Esophagus mucosa (tissue), 1 donor: Measurements from ENCODE around the gene SLC24A3. TPM values are rescaled to one million over a fixed set of nuclear protein-coding genes. Genes with fewer than 3 reads are reported as not detected.

Source experiments
- ATAC-seq: fragments of 200-7000 bp; cut with Tn5 transposase; one replicate; pipeline ENCODE4 v1.9.1; 2020
- total RNA-seq: library from RNA; stranded (reverse); gene quantifications from one replicate; pipeline ENCODE4 v1.2.4, GENCODE V29; 2023
- donor health status: DM: yes; HTN: yes; CAD: no.

The SLC24A3 gene
- total RNA-seq, 1 donor from 2014 or later: 13.0 TPM

DNA sequence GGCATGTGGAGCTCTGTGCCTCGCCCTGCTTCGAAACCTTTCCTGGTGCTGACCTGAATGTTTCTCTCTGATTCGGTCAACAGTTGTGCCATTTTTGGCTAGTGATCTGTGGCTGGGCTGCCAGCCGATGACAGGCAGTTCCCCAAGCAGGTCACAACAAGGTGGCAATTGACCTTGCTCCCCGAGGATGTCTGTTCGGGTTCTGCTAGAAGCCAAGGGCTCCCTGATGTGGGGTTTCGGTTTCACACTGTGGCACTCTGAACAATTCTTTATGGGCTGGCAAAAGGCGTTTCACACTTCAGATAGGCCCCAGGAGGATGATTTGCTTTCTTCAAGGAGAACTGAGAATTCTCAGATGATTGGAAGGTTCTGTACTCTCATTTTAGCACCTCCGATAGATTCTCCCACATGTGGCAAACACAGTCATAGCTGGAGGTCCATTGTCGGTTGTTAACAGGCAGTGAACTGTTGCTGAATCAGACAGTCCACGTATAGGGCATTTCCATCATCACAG lies 135.6 kb downstream of the SLC24A3 start:
- ATAC-seq: peak; percentile 11

GRCh38 chr20:19348582-19348981 lies 136.1 kb downstream of the SLC24A3 start:
- no peak for ATAC-seq

- no peak for ATAC-seq
These were observed 137.4 kb downstream of the SLC24A3 start for GRCh38 chr20:19349879-19350278.

GRCh38 chr20:19351542-19351941 lies 139.1 kb downstream of the SLC24A3 start:
- no peak for ATAC-seq

GRCh38 chr20:19354950-19355349 lies 142.5 kb downstream of the SLC24A3 start:
- ATAC-seq: peak; percentile 55

- no peak for ATAC-seq
These were observed 149.3 kb downstream of the SLC24A3 start for GRCh38 chr20:19361790-19362189.

DNA sequence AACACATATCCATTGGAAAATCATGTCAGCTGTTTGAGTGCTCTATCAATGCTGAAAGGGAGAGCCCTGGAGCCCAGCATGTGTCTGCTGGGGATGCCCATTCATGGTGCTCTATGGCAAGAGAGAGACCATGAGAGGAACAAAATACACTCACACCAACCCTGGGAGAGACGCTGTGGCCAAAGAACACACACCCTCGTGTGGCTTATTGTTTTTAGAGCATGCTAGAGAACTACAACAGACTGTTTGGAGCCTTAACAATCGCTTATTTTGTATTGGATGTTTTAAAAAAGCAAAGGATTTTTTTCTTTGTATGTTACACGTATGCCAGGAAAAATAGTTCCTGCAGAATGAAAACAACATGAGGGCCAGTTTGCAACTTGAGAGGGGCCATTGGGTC lies 151.0 kb downstream of the SLC24A3 start:
- ATAC-seq: no peak

GRCh38 chr20:19367591-19367990 lies 155.1 kb downstream of the SLC24A3 start:
- ATAC-seq: no peak

- ATAC-seq: no peak
These were observed 155.9 kb downstream of the SLC24A3 start for GRCh38 chr20:19368351-19368750.

DNA sequence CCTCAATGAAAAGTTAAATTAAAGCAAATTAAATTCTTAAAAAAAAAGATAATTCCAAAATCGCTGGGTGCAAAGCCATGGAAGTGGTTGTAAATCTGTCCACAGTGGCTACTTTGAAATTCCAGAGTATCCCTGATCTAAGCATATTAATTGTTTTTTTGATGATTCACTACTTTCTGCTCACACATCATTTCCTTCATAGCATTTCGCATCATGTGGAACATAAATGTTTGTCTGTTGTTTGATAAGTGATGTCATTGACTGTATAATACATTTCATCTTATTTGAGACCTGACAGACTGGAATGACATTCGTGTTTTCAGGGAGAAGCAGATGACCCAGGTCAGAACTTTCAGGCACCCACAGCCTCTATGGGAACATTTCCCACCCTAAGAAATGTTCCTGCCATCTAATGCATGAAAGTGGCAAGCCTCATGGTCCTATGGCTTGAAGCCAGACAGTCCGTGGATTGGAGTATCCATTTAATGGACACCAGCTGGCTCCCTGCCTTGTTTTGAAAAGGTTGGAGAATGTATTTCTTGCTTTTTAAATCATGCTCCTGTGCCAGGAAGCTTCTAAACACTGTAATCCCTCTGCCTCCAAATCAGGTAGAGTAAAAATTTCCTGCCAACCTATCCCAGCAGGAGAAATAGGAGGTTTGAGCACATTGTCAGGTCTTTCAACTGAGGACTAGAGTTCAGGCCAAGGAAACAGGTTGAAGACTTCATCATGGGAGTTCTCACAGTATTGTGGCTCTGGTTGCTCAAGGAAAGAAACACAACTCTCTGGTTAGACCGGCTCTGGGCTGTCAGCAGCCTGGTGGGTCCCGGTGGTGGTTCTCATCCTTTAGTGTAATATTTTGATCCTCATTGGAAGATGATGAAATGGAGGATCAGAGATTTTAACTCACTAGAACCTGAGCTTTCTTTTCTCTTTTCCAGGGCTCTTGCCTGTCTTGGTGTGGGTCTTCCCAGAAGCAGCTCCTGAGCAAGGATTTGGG lies 157.9 kb downstream of the SLC24A3 start:
- ATAC-seq: peak; percentile 75

- no peak for ATAC-seq
These were observed 158.7 kb downstream of the SLC24A3 start for GRCh38 chr20:19371112-19371511.

DNA sequence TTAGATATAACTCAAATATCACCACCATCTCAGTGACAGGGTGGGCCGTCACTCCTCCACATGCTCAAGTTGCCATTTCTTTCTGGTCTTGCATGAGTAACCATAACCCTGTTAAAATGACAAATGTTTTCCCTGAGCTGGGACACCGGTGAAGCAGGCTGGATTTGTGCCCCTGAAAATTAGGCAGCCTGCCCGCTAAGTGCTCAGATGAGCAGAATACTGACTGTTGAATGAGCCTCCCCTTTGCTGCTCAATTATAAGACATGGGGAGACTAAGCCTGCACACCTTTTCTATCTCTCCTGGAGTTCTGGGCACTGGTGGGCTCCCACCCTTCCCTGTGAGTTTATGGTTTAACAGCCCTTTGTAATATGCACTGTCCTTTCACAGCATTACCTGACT lies 161.8 kb downstream of the SLC24A3 start:
- no peak for ATAC-seq

DNA sequence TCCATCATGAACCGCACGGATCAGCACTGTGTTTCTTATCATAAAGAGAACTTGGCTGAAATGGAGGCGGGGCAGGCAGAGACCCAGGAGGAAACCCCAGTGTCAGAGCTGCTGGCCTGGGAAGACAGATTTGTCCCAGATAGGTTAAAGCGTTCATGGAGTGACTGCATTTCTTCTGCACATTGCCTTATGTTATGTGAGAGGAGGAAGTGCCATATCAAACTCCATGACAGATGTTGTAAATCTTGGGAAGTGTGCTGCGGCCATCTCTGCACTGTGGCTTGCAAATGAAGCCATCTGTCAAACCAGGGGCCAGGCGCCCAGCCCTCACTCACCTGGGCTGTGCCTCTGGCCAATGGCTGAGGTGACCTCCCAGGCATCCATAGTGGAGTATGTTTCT lies 163.0 kb downstream of the SLC24A3 start:
- no peak for ATAC-seq

- ATAC-seq: no peak
These were observed 163.4 kb downstream of the SLC24A3 start for GRCh38 chr20:19375801-19376200.

- no peak for ATAC-seq
These were observed 164.2 kb downstream of the SLC24A3 start for GRCh38 chr20:19376451-19377229.

- ATAC-seq: no peak
These were observed 165.6 kb downstream of the SLC24A3 start for GRCh38 chr20:19378058-19378457.

DNA sequence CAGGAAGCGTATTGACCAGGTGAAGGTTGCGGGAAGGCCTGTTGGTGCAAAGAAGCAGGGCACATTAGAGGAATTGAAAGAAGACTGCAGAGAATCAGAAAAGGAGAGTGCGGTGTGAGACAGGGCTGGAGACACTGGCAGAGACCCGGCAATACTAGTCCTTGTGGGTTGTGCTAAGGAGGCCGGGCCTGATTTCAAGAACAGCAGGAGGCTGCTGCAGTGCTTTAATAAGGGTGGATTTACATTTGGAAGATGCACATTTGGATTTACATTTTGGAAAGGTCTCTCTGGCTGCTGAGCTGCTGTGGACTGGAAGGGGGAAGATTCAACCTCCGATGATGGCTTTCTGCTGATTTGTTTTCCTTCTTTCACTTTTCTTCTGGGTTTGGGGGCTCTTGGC lies 167.8 kb downstream of the SLC24A3 start:
- ATAC-seq: no peak

- ATAC-seq: no peak
These were observed 169.5 kb downstream of the SLC24A3 start for GRCh38 chr20:19381947-19382346.

- ATAC-seq: no peak
These were observed 170.2 kb downstream of the SLC24A3 start for GRCh38 chr20:19382386-19383340.

- ATAC-seq: no peak
These were observed 172.5 kb downstream of the SLC24A3 start for GRCh38 chr20:19384940-19385339.

DNA sequence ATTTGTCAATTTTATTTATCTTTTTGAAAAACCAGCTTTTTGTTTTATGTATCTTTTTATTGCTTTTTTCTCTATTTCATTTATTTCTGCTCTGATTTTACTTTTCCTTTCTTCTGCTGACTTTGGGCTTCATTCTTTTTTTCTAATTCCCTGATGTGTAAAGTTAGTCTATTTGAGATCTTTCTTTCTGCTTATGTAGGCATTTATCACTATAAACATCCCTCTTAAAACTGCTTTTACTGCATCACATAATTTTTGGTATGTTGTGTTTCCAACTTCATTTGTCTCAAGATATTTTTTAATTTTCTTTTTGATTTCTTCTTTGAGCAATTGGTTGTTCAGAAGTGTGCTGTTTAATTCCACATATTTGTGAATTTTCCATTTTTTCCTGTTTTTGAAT lies 174.8 kb downstream of the SLC24A3 start:
- no peak for ATAC-seq
